Measurements from ENCODE around the gene PTPMT1. TPM values are rescaled to one million over a fixed set of nuclear protein-coding genes. Genes with fewer than 3 reads are reported as not detected.

Gene PTPMT1
- 53.6 and 57.5 TPM in 2 replicates for polyA plus RNA-seq (2013)

- H3K79me2 ChIP-seq (ENCODE audit: control insufficient read depth, insufficient read depth, low read length, poor library complexity): peaks cover 12% of the 10 kb centered on the region
- no peak within 1 kb of the TSS for H3K23ac ChIP-seq (ENCODE audit: low read length)
- H3K27ac ChIP-seq (ENCODE audit: low read depth, low read length): peak within 1 kb of the TSS; percentile 14
- H4K12ac ChIP-seq (ENCODE audit: low read depth, low read length): peak within 1 kb of the TSS; percentile 92
- peak within 1 kb of the TSS; percentile 77 for H3K4ac ChIP-seq (ENCODE audit: low read depth, low read length)
- peak; percentile 44 to 70 for DNase-seq
- WGBS (ENCODE audit: extremely low coverage, insufficient coverage, insufficient read length): no CpG with 5 or more reads among the region's 86 CpGs
- H3K79me1 ChIP-seq (ENCODE audit: low read length): peaks cover 11% of the 10 kb centered on the region
- peaks cover 0 to 4% of the 10 kb centered on the region in 2 experiments for H3K4me1 ChIP-seq (ENCODE audit: control insufficient read depth in 1 of 2, insufficient read depth in 2 of 2, low read length in 2 of 2)
- H2AFZ ChIP-seq (ENCODE audit: insufficient read depth, low read length, poor library complexity): peak within 1 kb of the TSS; percentile 82
- H3K9me3 ChIP-seq (ENCODE audit: insufficient read depth, low read depth, low read length): no peaks in the 10 kb centered on the region
- H3K27me3 ChIP-seq (ENCODE audit: insufficient read depth, low read length): no peaks in the 10 kb centered on the region
- peak within 1 kb of the TSS; percentile 89 for H4K91ac ChIP-seq (ENCODE audit: low read depth, low read length)
- H3K4me2 ChIP-seq (ENCODE audit: low read length): peak within 1 kb of the TSS; percentile 90
- peaks cover 5 to 8% of the 10 kb centered on the region in 2 experiments for H3K36me3 ChIP-seq (ENCODE audit: control insufficient read depth in 1 of 2, insufficient read depth in 2 of 2, low read length in 2 of 2)
- peak within 1 kb of the TSS; percentile 13 for H2BK5ac ChIP-seq (ENCODE audit: low read depth, low read length, poor library complexity)
- peak within 1 kb of the TSS; percentile 86 for H3K9ac ChIP-seq (ENCODE audit: low read length)
- H2BK120ac ChIP-seq (ENCODE audit: insufficient read depth, low read length, poor library complexity): peak within 1 kb of the TSS; percentile 75
- H3K18ac ChIP-seq (ENCODE audit: low read length): peak within 1 kb of the TSS; percentile 92
- H2BK12ac ChIP-seq (ENCODE audit: low read length): no peak within 1 kb of the TSS
- peak within 1 kb of the TSS; percentile 87 for H3K4me3 ChIP-seq (ENCODE audit: low read depth, low read length)
- peak within 1 kb of the TSS; percentile 84 for H2AK5ac ChIP-seq (ENCODE audit: low read length)
- H4K8ac ChIP-seq (ENCODE audit: low read depth, low read length): peak within 1 kb of the TSS; percentile 91
- peak within 1 kb of the TSS; percentile 75 for H3K14ac ChIP-seq (ENCODE audit: low read length)
Measured at GRCh38 chr11:47565340-47566148, at the start of gene PTPMT1. PTPMT1 (plus strand) TSS chr11:47565599; CDS start chr11:47565623, 24 bp downstream.

GRCh38 chr11:47516155-47516554, 49.2 kb upstream of the PTPMT1 start:
- H3K27ac ChIP-seq (ENCODE audit: low read depth, low read length): no peak overlapping the region
- no peak overlapping the region for H2BK5ac ChIP-seq (ENCODE audit: low read depth, low read length, poor library complexity)
- H4K91ac ChIP-seq (ENCODE audit: low read depth, low read length): no peak overlapping the region
- peaks cover 0 to 1% of the 10 kb centered on the region in 2 experiments for H3K36me3 ChIP-seq (ENCODE audit: control insufficient read depth in 1 of 2, insufficient read depth in 2 of 2, low read length in 2 of 2)
- peaks cover 6 to 10% of the 10 kb centered on the region in 2 experiments for H3K4me1 ChIP-seq (ENCODE audit: control insufficient read depth in 1 of 2, insufficient read depth in 2 of 2, low read length in 2 of 2)
- peak overlapping the region; percentile 66 for H3K4ac ChIP-seq (ENCODE audit: low read depth, low read length)
- no peak overlapping the region for H4K12ac ChIP-seq (ENCODE audit: low read depth, low read length)
- WGBS (ENCODE audit: extremely low coverage, insufficient coverage, insufficient read length): no CpG with 5 or more reads among the region's 3 CpGs
- H3K79me2 ChIP-seq (ENCODE audit: control insufficient read depth, insufficient read depth, low read length, poor library complexity): peaks cover 10% of the 10 kb centered on the region
- H3K4me2 ChIP-seq (ENCODE audit: low read length): no peak overlapping the region
- no peak overlapping the region for H3K18ac ChIP-seq (ENCODE audit: low read length)
- no peak overlapping the region for H3K9ac ChIP-seq (ENCODE audit: low read length)
- H2AK5ac ChIP-seq (ENCODE audit: low read length): no peak overlapping the region
- no peak overlapping the region for H3K14ac ChIP-seq (ENCODE audit: low read length)
- no peaks in the 10 kb centered on the region for H3K27me3 ChIP-seq (ENCODE audit: insufficient read depth, low read length)
- no peak overlapping the region for H4K8ac ChIP-seq (ENCODE audit: low read depth, low read length)
- H2AFZ ChIP-seq (ENCODE audit: insufficient read depth, low read length, poor library complexity): no peak overlapping the region
- H2BK12ac ChIP-seq (ENCODE audit: low read length): no peak overlapping the region
- no peak for DNase-seq
- no peaks in the 10 kb centered on the region for H3K9me3 ChIP-seq (ENCODE audit: insufficient read depth, low read depth, low read length)
- no peak overlapping the region for H3K23ac ChIP-seq (ENCODE audit: low read length)
- no peak overlapping the region for H2BK120ac ChIP-seq (ENCODE audit: insufficient read depth, low read length, poor library complexity)
- no peak overlapping the region for H3K4me3 ChIP-seq (ENCODE audit: low read depth, low read length)
- H3K79me1 ChIP-seq (ENCODE audit: low read length): peaks cover 5% of the 10 kb centered on the region

- peaks cover 0 to 1% of the 10 kb centered on the region in 2 experiments for H3K36me3 ChIP-seq (ENCODE audit: control insufficient read depth in 1 of 2, insufficient read depth in 2 of 2, low read length in 2 of 2)
- H2BK5ac ChIP-seq (ENCODE audit: low read depth, low read length, poor library complexity): no peak overlapping the region
- no peak overlapping the region for H4K12ac ChIP-seq (ENCODE audit: low read depth, low read length)
- no peak overlapping the region for H3K14ac ChIP-seq (ENCODE audit: low read length)
- H3K18ac ChIP-seq (ENCODE audit: low read length): no peak overlapping the region
- H3K27me3 ChIP-seq (ENCODE audit: insufficient read depth, low read length): no peaks in the 10 kb centered on the region
- no peak overlapping the region for H4K91ac ChIP-seq (ENCODE audit: low read depth, low read length)
- H3K4me1 ChIP-seq (ENCODE audit: control insufficient read depth in 1 of 2, insufficient read depth in 2 of 2, low read length in 2 of 2): peaks cover 0 to 5% of the 10 kb centered on the region in 2 experiments
- no peak overlapping the region for H4K8ac ChIP-seq (ENCODE audit: low read depth, low read length)
- H3K79me1 ChIP-seq (ENCODE audit: low read length): peaks cover 2% of the 10 kb centered on the region
- H3K4me3 ChIP-seq (ENCODE audit: low read depth, low read length): no peak overlapping the region
- no peak for DNase-seq
- no peak overlapping the region for H3K27ac ChIP-seq (ENCODE audit: low read depth, low read length)
- peaks cover 7% of the 10 kb centered on the region for H3K79me2 ChIP-seq (ENCODE audit: control insufficient read depth, insufficient read depth, low read length, poor library complexity)
- H2AFZ ChIP-seq (ENCODE audit: insufficient read depth, low read length, poor library complexity): no peak overlapping the region
- H3K23ac ChIP-seq (ENCODE audit: low read length): no peak overlapping the region
- H2BK120ac ChIP-seq (ENCODE audit: insufficient read depth, low read length, poor library complexity): no peak overlapping the region
- peak overlapping the region; percentile 89 for H3K4ac ChIP-seq (ENCODE audit: low read depth, low read length)
- WGBS (ENCODE audit: extremely low coverage, insufficient coverage, insufficient read length): no CpG with 5 or more reads among the region's 10 CpGs
- no peaks in the 10 kb centered on the region for H3K9me3 ChIP-seq (ENCODE audit: insufficient read depth, low read depth, low read length)
- no peak overlapping the region for H3K9ac ChIP-seq (ENCODE audit: low read length)
- H2AK5ac ChIP-seq (ENCODE audit: low read length): no peak overlapping the region
- no peak overlapping the region for H3K4me2 ChIP-seq (ENCODE audit: low read length)
- no peak overlapping the region for H2BK12ac ChIP-seq (ENCODE audit: low read length)
Measured at GRCh38 chr11:47516984-47517853, 48.2 kb upstream of the PTPMT1 start.

DNA sequence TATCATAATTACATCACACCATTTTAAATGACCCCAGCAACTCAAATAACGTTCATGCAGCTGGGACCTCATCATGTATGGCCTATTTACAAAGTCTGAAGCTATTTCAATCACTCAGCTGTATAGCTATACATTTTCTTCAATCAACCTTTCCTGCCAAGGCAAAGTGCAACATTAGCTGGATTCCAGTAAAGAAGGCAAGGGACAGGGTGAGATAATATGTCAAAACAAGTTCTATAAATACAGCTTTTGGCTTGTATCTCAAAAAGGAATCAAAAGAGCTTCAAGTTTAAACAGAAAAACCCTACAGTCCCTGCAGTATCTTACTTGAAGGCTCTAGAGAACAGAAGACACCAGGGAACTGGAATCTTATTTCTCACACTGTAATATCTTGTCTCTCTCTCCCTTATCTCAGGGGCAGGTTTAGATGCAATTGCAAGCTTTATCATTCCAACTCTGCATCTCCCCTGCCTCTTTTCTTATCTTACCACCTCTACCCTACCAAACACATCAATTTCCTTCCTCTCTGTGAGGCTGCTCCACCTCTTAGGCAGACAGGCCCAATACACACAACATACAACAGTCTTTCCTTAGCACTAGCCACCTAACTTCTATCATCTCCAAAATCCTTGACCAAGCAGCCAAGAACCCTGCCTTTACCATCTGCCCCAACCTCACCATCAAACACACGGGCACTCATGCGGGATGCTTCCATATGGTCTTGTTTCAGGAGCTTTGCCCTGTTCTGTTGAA, 47.0 kb upstream of the PTPMT1 start:
- no peak overlapping the region for H3K4me3 ChIP-seq (ENCODE audit: low read depth, low read length)
- H2BK120ac ChIP-seq (ENCODE audit: insufficient read depth, low read length, poor library complexity): no peak overlapping the region
- H3K4ac ChIP-seq (ENCODE audit: low read depth, low read length): peak overlapping the region; percentile 89
- H3K4me2 ChIP-seq (ENCODE audit: low read length): no peak overlapping the region
- H2BK12ac ChIP-seq (ENCODE audit: low read length): no peak overlapping the region
- H3K79me2 ChIP-seq (ENCODE audit: control insufficient read depth, insufficient read depth, low read length, poor library complexity): peaks cover 7% of the 10 kb centered on the region
- DNase-seq: no peak
- no peak overlapping the region for H3K23ac ChIP-seq (ENCODE audit: low read length)
- no peak overlapping the region for H4K91ac ChIP-seq (ENCODE audit: low read depth, low read length)
- no peak overlapping the region for H3K9ac ChIP-seq (ENCODE audit: low read length)
- H3K27me3 ChIP-seq (ENCODE audit: insufficient read depth, low read length): no peaks in the 10 kb centered on the region
- H3K79me1 ChIP-seq (ENCODE audit: low read length): no peaks in the 10 kb centered on the region
- H3K36me3 ChIP-seq (ENCODE audit: control insufficient read depth in 1 of 2, insufficient read depth in 2 of 2, low read length in 2 of 2): peaks cover 0 to 1% of the 10 kb centered on the region in 2 experiments
- H3K14ac ChIP-seq (ENCODE audit: low read length): no peak overlapping the region
- H2AFZ ChIP-seq (ENCODE audit: insufficient read depth, low read length, poor library complexity): no peak overlapping the region
- H4K12ac ChIP-seq (ENCODE audit: low read depth, low read length): no peak overlapping the region
- WGBS (ENCODE audit: extremely low coverage, insufficient coverage, insufficient read length): no CpG with 5 or more reads among the region's 3 CpGs
- H3K4me1 ChIP-seq (ENCODE audit: control insufficient read depth in 1 of 2, insufficient read depth in 2 of 2, low read length in 2 of 2): peaks cover 2 to 5% of the 10 kb centered on the region in 2 experiments
- H4K8ac ChIP-seq (ENCODE audit: low read depth, low read length): no peak overlapping the region
- no peaks in the 10 kb centered on the region for H3K9me3 ChIP-seq (ENCODE audit: insufficient read depth, low read depth, low read length)
- no peak overlapping the region for H3K27ac ChIP-seq (ENCODE audit: low read depth, low read length)
- no peak overlapping the region for H2AK5ac ChIP-seq (ENCODE audit: low read length)
- no peak overlapping the region for H3K18ac ChIP-seq (ENCODE audit: low read length)
- no peak overlapping the region for H2BK5ac ChIP-seq (ENCODE audit: low read depth, low read length, poor library complexity)

Data from trophoblast cell (in vitro differentiated cells and primary cell).